Skeletal muscle satellite cell (primary cell): Measurements from ENCODE around the gene KLF6.

Experiments
- H3K27me3 ChIP-seq: 2 replicates; pipeline ENCODE4 v1.7.0; 2013; ENCODE audit warnings: low read length; ENCODE audit not compliant: control insufficient read depth, insufficient read depth
- H3K36me3 ChIP-seq: 2 replicates; pipeline ENCODE4 v1.7.0; 2013; ENCODE audit warnings: mild to moderate bottlenecking, control low read depth, low read length; ENCODE audit not compliant: insufficient read depth
- H3K4me1 ChIP-seq: 2 replicates; pipeline ENCODE4 v1.7.0; 2013; ENCODE audit warnings: low read length; ENCODE audit not compliant: control insufficient read depth, insufficient read depth
- H3K4me2 ChIP-seq: 2 replicates; pipeline ENCODE4 v1.7.0; 2013; ENCODE audit warnings: mild to moderate bottlenecking, low read length
- H3K4me3 ChIP-seq: 2 replicates; pipeline ENCODE4 v1.7.0; 2013; ENCODE audit warnings: low read length
- H3K9ac ChIP-seq: 2 replicates; pipeline ENCODE4 v1.7.0; 2013; ENCODE audit warnings: mild to moderate bottlenecking, low read depth, low read length, moderate library complexity
- H3K9me3 ChIP-seq: replicated peaks from 2 replicates; pipeline ENCODE4 v1.7.0; 2013; ENCODE audit warnings: mild to moderate bottlenecking, control low read depth, low read length

KLF6 gene

DNA sequence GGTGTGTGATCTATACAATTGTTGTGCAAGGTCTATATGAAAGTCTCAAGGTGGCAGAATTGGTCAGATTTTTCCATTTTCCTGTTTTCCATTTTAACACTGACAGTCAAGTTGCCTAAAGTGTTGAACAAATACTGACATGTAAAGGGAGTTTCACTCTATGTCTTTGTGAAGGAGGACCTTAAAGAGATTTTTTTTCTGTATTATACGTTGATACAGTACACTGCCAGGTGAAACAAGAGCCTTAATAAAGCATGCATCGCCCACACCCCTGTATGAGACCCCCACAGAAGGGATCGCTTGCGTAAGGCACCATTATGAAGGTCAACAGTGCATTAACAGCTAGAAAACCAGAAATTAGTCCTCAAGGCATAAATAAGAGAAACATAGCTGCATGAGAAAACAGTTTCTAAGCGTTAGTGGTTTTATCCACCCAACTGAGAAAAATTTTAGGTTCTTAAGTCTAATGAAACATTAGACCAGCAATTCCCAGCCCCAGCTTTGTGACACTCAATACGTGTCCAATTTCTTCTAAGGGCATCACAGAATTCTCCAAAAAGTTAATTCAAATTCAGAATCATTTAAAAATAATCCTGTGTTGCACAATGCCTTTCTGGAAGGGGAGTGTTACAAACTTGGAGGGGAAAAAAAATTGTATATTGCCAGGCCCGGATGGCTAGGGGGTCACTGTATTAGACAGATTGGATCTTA lies 6.9 kb downstream of the KLF6 start:
- no peaks in the 10 kb centered on the region for H3K27me3 ChIP-seq
- peak overlapping the region; percentile 80 for H3K4me3 ChIP-seq
- peaks cover 50% of the 10 kb centered on the region for H3K4me1 ChIP-seq
- peaks cover 76% of the 10 kb centered on the region for H3K36me3 ChIP-seq
- peak overlapping the region; percentile 98 for H3K9ac ChIP-seq
- H3K9me3 ChIP-seq: no peaks in the 10 kb centered on the region
- peak overlapping the region; percentile 87 for H3K4me2 ChIP-seq

DNA sequence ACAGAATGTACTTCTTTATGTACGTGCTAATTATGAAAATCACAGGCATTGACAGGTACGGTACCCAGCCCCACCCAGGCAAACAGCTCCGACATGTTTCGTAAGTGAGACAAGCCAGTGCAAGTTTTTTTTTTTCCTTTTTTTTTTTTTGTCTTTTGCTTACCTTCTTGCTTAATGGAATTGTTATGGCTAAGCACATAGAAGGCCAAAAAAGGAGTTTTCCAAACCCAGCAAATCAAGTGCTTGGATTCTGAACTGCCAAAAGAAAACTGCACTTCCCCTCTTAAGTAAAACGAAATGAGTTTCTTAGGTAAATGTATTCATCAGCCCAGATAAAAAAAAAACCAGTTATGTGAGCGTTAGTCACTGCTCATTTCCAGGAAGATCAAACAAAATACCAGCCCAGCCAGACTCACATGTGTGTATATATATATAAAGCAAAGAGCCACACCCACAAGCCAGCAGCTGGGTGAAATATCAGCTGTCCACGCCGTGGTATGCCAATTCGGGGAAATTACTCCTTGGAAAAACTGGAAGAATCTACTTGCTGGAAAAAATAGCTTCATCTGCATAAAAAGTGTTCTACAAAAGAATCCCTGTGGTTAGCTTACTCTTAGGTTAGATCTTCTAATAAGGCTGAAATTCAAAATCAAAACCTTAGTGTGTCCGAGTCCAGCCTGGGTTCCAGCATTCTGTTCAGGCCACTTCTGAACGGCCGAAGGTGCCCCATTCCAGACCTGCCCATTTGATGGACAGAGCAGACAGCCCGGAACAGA lies 8.0 kb downstream of the KLF6 start:
- Histone ChIP-seq H3K9ac (peak overlapping the region; percentile 39), H3K4me3 (peak overlapping the region; percentile 0), H3K4me1 (peaks cover 50% of the 10 kb centered on the region)

DNA sequence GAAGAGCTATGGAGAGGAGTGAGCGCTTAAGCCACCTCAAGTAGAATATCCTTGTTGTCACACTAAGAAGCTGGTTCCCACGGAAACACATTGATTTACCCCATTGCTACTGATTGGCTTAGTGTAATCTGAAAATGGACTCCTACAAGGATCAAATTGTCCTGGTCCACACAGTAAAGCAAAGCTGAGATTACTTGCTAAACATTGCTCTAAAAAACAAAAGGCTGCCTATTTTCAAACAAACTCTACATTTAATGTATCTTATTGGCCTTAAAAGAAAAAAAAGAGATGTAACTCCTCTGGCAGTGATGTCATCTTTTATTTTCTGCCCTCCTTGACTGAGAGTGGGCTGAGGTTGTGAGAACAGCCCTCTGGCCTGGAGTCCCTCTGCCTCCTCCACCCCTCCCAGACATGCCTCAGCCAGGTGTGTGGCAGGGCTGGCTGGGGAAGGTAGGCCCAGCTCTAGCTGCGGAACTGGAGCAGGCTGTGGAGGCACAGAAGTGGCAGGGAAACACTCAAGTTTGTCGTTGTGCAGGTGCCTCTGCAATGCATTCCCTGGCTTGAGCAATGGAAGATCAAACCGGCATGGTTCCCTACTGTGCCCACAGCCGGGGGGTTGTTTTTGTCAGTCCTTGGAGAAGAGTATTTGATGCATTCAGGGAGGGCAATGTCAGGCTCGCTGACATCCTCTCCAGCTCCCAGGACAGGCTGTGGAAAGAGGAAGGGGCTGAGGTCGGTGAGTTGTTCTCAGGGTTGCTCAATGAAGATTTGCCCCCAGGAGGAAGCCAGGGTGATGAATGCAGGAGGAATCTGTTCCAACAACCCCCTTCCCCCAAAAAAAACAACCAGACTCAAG lies 9.1 kb downstream of the KLF6 start:
- H3K4me3 ChIP-seq: peak overlapping the region; percentile 5
- H3K9me3 ChIP-seq: no peaks in the 10 kb centered on the region
- peaks cover 54% of the 10 kb centered on the region for H3K36me3 ChIP-seq
- H3K4me1 ChIP-seq: peaks cover 50% of the 10 kb centered on the region
- H3K4me2 ChIP-seq: peak overlapping the region; percentile 15
- no peaks in the 10 kb centered on the region for H3K27me3 ChIP-seq
- H3K9ac ChIP-seq: peak overlapping the region; percentile 39

More for the DNA sequence above, 8.0 kb downstream of the KLF6 start:
- Histone ChIP-seq H3K27me3 (no peaks in the 10 kb centered on the region), H3K9me3 (no peaks in the 10 kb centered on the region), H3K36me3 (peaks cover 64% of the 10 kb centered on the region), H3K4me2 (peak overlapping the region; percentile 20)

GRCh38 chr10:3774814-3775695 lies 10.0 kb downstream of the KLF6 start:
- Histone ChIP-seq H3K27me3 (no peaks in the 10 kb centered on the region), H3K4me3 (no peak overlapping the region), H3K9ac (peak overlapping the region; percentile 39), H3K4me2 (no peak overlapping the region), H3K4me1 (peaks cover 45% of the 10 kb centered on the region), H3K36me3 (peaks cover 45% of the 10 kb centered on the region), H3K9me3 (no peaks in the 10 kb centered on the region)

GRCh38 chr10:3774018-3774813 lies 10.8 kb downstream of the KLF6 start:
- Histone ChIP-seq H3K9ac (no peak overlapping the region), H3K4me2 (no peak overlapping the region), H3K27me3 (no peaks in the 10 kb centered on the region), H3K36me3 (peaks cover 36% of the 10 kb centered on the region), H3K9me3 (no peaks in the 10 kb centered on the region), H3K4me3 (no peak overlapping the region), H3K4me1 (peaks cover 36% of the 10 kb centered on the region)

GRCh38 chr10:3773460-3774017 lies 11.5 kb downstream of the KLF6 start:
- Histone ChIP-seq H3K36me3 (peaks cover 30% of the 10 kb centered on the region), H3K27me3 (no peaks in the 10 kb centered on the region), H3K9ac (no peak overlapping the region), H3K4me3 (no peak overlapping the region), H3K9me3 (no peaks in the 10 kb centered on the region), H3K4me2 (no peak overlapping the region), H3K4me1 (peaks cover 29% of the 10 kb centered on the region)

- no peak overlapping the region for H3K4me3 ChIP-seq
- H3K27me3 ChIP-seq: no peaks in the 10 kb centered on the region
- H3K36me3 ChIP-seq: peaks cover 21% of the 10 kb centered on the region
- no peak overlapping the region for H3K4me2 ChIP-seq
- H3K9me3 ChIP-seq: no peaks in the 10 kb centered on the region
- H3K4me1 ChIP-seq: peaks cover 21% of the 10 kb centered on the region
- no peak overlapping the region for H3K9ac ChIP-seq
Observed at GRCh38 chr10:3772361-3773171, 12.4 kb downstream of the KLF6 start.

DNA sequence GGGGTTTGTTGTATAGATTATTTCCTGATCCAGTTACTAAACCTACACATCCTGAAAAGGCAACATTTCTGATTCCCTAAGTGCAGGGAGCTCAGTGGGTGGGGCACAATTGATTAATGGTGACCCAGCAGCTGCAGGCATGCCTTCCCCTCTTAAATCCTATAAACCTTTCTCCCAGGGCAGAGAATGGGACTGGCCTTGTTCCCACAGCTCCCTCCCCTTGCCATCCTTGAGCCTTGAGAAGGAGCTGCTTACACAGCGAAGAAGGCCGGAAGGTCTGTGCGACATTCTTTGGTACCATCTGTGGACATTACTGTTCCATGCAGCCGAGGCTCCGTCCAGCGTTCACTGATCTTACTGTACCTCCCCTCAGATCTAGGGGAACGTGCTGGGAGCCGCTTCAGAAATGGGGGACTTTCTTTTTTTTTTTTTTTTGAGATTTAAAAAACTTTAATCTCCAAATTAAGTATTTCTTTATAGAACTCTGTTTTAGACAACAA lies 14.3 kb downstream of the KLF6 start:
- H3K4me1 ChIP-seq: peaks cover 4% of the 10 kb centered on the region
- no peaks in the 10 kb centered on the region for H3K9me3 ChIP-seq
- H3K27me3 ChIP-seq: no peaks in the 10 kb centered on the region

DNA sequence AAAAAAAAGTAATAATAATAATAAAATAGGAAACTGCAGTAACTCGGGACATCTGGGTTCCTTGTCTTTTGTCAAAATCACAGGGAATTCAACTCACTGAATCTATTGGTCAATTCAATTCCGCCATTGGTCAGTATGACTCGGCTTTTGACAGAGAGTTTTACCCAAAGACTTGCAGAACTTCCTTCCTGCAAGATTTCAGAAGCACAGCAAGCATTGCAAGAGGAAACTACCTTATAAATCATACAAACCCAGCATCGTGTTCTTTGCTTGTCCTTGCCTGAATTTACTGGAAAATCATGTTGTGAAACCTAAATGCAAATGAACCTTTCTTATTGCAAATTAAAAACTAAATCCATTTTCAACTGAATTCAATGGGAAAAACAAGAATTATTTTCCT lies 15.5 kb downstream of the KLF6 start:
- no peaks in the 10 kb centered on the region for H3K4me1 ChIP-seq

More for the DNA sequence above, 14.3 kb downstream of the KLF6 start:
- H3K36me3 ChIP-seq: peaks cover 3% of the 10 kb centered on the region
- H3K4me3 ChIP-seq: no peak overlapping the region
- no peak overlapping the region for H3K4me2 ChIP-seq
- no peak overlapping the region for H3K9ac ChIP-seq

More for the DNA sequence above, 15.5 kb downstream of the KLF6 start:
- Histone ChIP-seq H3K9ac (no peak overlapping the region), H3K4me3 (no peak overlapping the region), H3K27me3 (peaks cover 4% of the 10 kb centered on the region), H3K36me3 (no peaks in the 10 kb centered on the region), H3K4me2 (no peak overlapping the region), H3K9me3 (no peaks in the 10 kb centered on the region)
